Mesenchymal stem cell (in vitro differentiated cells and primary cell): ENCODE data around the gene CLIC5. TPM values are rescaled to one million over a fixed set of nuclear protein-coding genes. Genes with fewer than 3 reads are reported as not detected.

Experiments
- DNase-seq: peaks from one replicate; pipeline ENCODE4 v3.0.0-alpha.2; 2013
- H2AFZ ChIP-seq: one replicate; pipeline ENCODE4 v1.6.1; 2013; ENCODE audit warnings: low read depth, mild to moderate bottlenecking, control low read depth, inconsistent platforms, low read length, moderate library complexity
- H2AK5ac ChIP-seq: 2 replicates; pipeline ENCODE4 v1.6.1; 2013; ENCODE audit warnings: low read length, moderate library complexity, mild to moderate bottlenecking, inconsistent platforms; ENCODE audit not compliant: severe bottlenecking
- H2BK120ac ChIP-seq: one replicate; pipeline ENCODE4 v1.6.1; 2013; ENCODE audit warnings: low read depth, mild to moderate bottlenecking, inconsistent platforms, low read length, moderate library complexity
- H2BK12ac ChIP-seq, 2 experiments: one replicate each; pipeline ENCODE4 v1.6.1; 2013; ENCODE audit warnings: inconsistent platforms in 2 of 2, low read length in 2 of 2, mild to moderate bottlenecking in 2 of 2, moderate library complexity in 2 of 2, control low read depth in 1 of 2
- H2BK15ac ChIP-seq: one replicate; pipeline ENCODE4 v1.6.1; 2013; ENCODE audit warnings: mild to moderate bottlenecking, low read depth, inconsistent platforms; ENCODE audit not compliant: poor library complexity, severe bottlenecking
- H2BK5ac ChIP-seq: 2 replicates; pipeline ENCODE4 v1.6.1; 2013; ENCODE audit warnings: low read depth, mild to moderate bottlenecking, low read length, control low read depth, inconsistent platforms; ENCODE audit not compliant: poor library complexity, severe bottlenecking
- H3K14ac ChIP-seq, 2 experiments: one replicate each; pipeline ENCODE4 v1.6.1; 2013; ENCODE audit warnings: inconsistent platforms in 2 of 2, low read length in 2 of 2, control low read depth in 1 of 2, mild to moderate bottlenecking in 1 of 2, moderate library complexity in 1 of 2
- H3K18ac ChIP-seq, 2 experiments: one replicate each; pipeline ENCODE4 v1.6.1; 2013; ENCODE audit warnings: inconsistent platforms in 2 of 2, low read length in 2 of 2, control low read depth in 1 of 2, low read depth in 1 of 2, mild to moderate bottlenecking in 1 of 2
- H3K23ac ChIP-seq, 2 experiments: one replicate each; pipeline ENCODE4 v1.6.1; 2013; ENCODE audit warnings: inconsistent platforms in 2 of 2, low read length in 2 of 2, mild to moderate bottlenecking in 2 of 2, moderate library complexity in 2 of 2, control low read depth in 1 of 2
- H3K27ac ChIP-seq: 2 replicates; pipeline ENCODE4 v1.5.1; 2013; ENCODE audit warnings: mild to moderate bottlenecking, moderate library complexity, low read length, control low read depth, inconsistent platforms; ENCODE audit not compliant: poor library complexity, severe bottlenecking
- H3K27me3 ChIP-seq, 2 experiments: 2 replicates each; pipeline versions ENCODE4 v1.6.1 to v1.7.0; 2013; ENCODE audit warnings: low read length in 2 of 2, mild to moderate bottlenecking in 2 of 2, moderate library complexity in 2 of 2, control low read depth in 1 of 2, inconsistent platforms in 1 of 2; ENCODE audit not compliant: control insufficient read depth in 1 of 2, insufficient read depth in 1 of 2
- H3K36me3 ChIP-seq, 2 experiments: 2 replicates each; pipeline versions ENCODE4 v1.6.1 to v1.7.0; 2013; ENCODE audit warnings: low read length in 2 of 2, control low read depth in 1 of 2, inconsistent platforms in 1 of 2, low read depth in 1 of 2, mild to moderate bottlenecking in 1 of 2; ENCODE audit not compliant: insufficient read depth in 2 of 2, control insufficient read depth in 1 of 2
- H3K4ac ChIP-seq, 2 experiments: one replicate each; pipeline ENCODE4 v1.6.1; 2013; ENCODE audit warnings: inconsistent platforms in 2 of 2, low read length in 2 of 2, mild to moderate bottlenecking in 2 of 2, moderate library complexity in 2 of 2, control low read depth in 1 of 2, low read depth in 1 of 2
- H3K4me1 ChIP-seq: 2 replicates; pipeline ENCODE4 v1.6.1; 2013; ENCODE audit warnings: low read depth, low read length, control low read depth; ENCODE audit not compliant: control insufficient read depth, insufficient read depth
- H3K4me2 ChIP-seq: 2 replicates; pipeline ENCODE4 v1.6.1; 2013; ENCODE audit warnings: low read length, mild to moderate bottlenecking, inconsistent platforms; ENCODE audit not compliant: poor library complexity, severe bottlenecking
- H3K4me3 ChIP-seq, 2 experiments: 2 replicates each; pipeline versions ENCODE4 v1.5.1 to v1.7.0; 2013; ENCODE audit warnings: low read length in 2 of 2, mild to moderate bottlenecking in 2 of 2, control low read depth in 1 of 2, low read depth in 1 of 2; ENCODE audit not compliant: insufficient read depth in 1 of 2
- H3K79me1 ChIP-seq: replicated peaks from 2 replicates; pipeline ENCODE4 v1.6.1; 2013; ENCODE audit warnings: mild to moderate bottlenecking, control low read depth, low read length, inconsistent platforms; ENCODE audit not compliant: poor library complexity, severe bottlenecking
- H3K9ac ChIP-seq: 2 replicates; pipeline ENCODE4 v1.7.0; 2013; ENCODE audit warnings: mild to moderate bottlenecking, low read length, moderate library complexity
- H3K9me3 ChIP-seq: 2 replicates; pipeline ENCODE4 v1.7.0; 2013; ENCODE audit warnings: mild to moderate bottlenecking, low read length; ENCODE audit not compliant: control insufficient read depth
- H4K8ac ChIP-seq: one replicate; pipeline ENCODE4 v1.6.1; 2013; ENCODE audit warnings: inconsistent platforms, mild to moderate bottlenecking, low read length, moderate library complexity
- H4K91ac ChIP-seq: one replicate; pipeline ENCODE4 v1.6.1; 2013; ENCODE audit warnings: mild to moderate bottlenecking, low read length, inconsistent platforms
- WGBS: methylation state at CpG from one replicate; pipeline ENCODE4 v1.1.7; 2013; ENCODE audit warnings: mixed read lengths; 5-methylcytosine and 5-hydroxymethylcytosine counted together
- polyA plus RNA-seq, 2 experiments: library from polyadenylated mRNA; stranded (reverse); fragments of 200-250 nt; gene quantifications; one replicate each; pipeline ENCODE4 v1.2.3, GENCODE V29; 2013

CLIC5 gene
- not detected for polyA plus RNA-seq (2013, experiment 1 of 2)
- polyA plus RNA-seq (2013, experiment 2 of 2): 0.01 TPM

- Histone ChIP-seq H2BK15ac (no peak within 1 kb of the TSS), H3K4me1 (peaks cover 14% of the 10 kb centered on the region), H3K14ac (no peak within 1 kb of the TSS), H3K9ac (no peak within 1 kb of the TSS), H2BK120ac (no peak within 1 kb of the TSS), H3K9me3 (peaks cover 18% of the 10 kb centered on the region), H3K23ac (peak within 1 kb of the TSS in 1 of 2 experiments; percentile 10), H2AFZ (no peak within 1 kb of the TSS), H3K18ac (no peak within 1 kb of the TSS), H2BK12ac (no peak within 1 kb of the TSS), H2BK5ac (no peak within 1 kb of the TSS), H3K36me3 (no peaks in the 10 kb centered on the region), H3K4me3 (peak within 1 kb of the TSS; percentile 50 to 53), H3K4ac (no peak within 1 kb of the TSS), H2AK5ac (no peak within 1 kb of the TSS), H3K4me2 (peak within 1 kb of the TSS; percentile 99), H4K8ac (no peak within 1 kb of the TSS), H3K79me1 (no peaks in the 10 kb centered on the region), H3K27ac (no peak within 1 kb of the TSS), H3K27me3 (peaks cover 42 to 65% of the 10 kb centered on the region in 2 experiments), H4K91ac (no peak within 1 kb of the TSS)
- WGBS: 2% methylated on average over 78 of the region's 82 CpGs
- DNase-seq: no peak
Measured at GRCh38 chr6:46015119-46015968, at the start of gene CLIC5. TSS of gene CLIC5 (minus strand) at chr6:46015860. CDS start at chr6:46015542, 318 bp downstream.

- no peak overlapping the region for H3K4ac ChIP-seq
- DNase-seq: no peak
- H3K14ac ChIP-seq: no peak overlapping the region
- no peak overlapping the region for H4K8ac ChIP-seq
- H4K91ac ChIP-seq: no peak overlapping the region
- H3K36me3 ChIP-seq: no peaks in the 10 kb centered on the region
- no peak overlapping the region for H2AFZ ChIP-seq
- H2BK12ac ChIP-seq: no peak overlapping the region
- H3K9me3 ChIP-seq: peaks cover 3% of the 10 kb centered on the region
- H3K4me1 ChIP-seq: no peaks in the 10 kb centered on the region
- H3K23ac ChIP-seq: no peak overlapping the region
- H3K4me3 ChIP-seq: no peak overlapping the region
- peaks cover 18 to 20% of the 10 kb centered on the region in 2 experiments for H3K27me3 ChIP-seq
- no peak overlapping the region for H2BK120ac ChIP-seq
- H3K79me1 ChIP-seq: no peaks in the 10 kb centered on the region
- H2BK5ac ChIP-seq: no peak overlapping the region
- no peak overlapping the region for H2BK15ac ChIP-seq
- H3K18ac ChIP-seq: no peak overlapping the region
- no peak overlapping the region for H3K9ac ChIP-seq
- H2AK5ac ChIP-seq: no peak overlapping the region
- H3K27ac ChIP-seq: no peak overlapping the region
- no peak overlapping the region for H3K4me2 ChIP-seq
Measured at GRCh38 chr6:46062991-46063390, 47.3 kb upstream of the CLIC5 start.

GRCh38 chr6:46062312-46062711, 46.7 kb upstream of the CLIC5 start:
- Histone ChIP-seq H3K18ac (no peak overlapping the region), H3K9me3 (peaks cover 10% of the 10 kb centered on the region), H3K79me1 (no peaks in the 10 kb centered on the region), H3K27ac (no peak overlapping the region), H2BK120ac (no peak overlapping the region), H3K14ac (no peak overlapping the region), H4K91ac (no peak overlapping the region), H3K9ac (no peak overlapping the region), H2AK5ac (no peak overlapping the region), H2AFZ (no peak overlapping the region), H3K27me3 (peaks cover 11 to 18% of the 10 kb centered on the region in 2 experiments), H2BK12ac (no peak overlapping the region), H2BK15ac (no peak overlapping the region), H3K4ac (no peak overlapping the region), H3K4me3 (no peak overlapping the region), H4K8ac (no peak overlapping the region), H3K23ac (no peak overlapping the region), H2BK5ac (no peak overlapping the region), H3K4me2 (no peak overlapping the region), H3K36me3 (no peaks in the 10 kb centered on the region), H3K4me1 (no peaks in the 10 kb centered on the region)
- WGBS: 26% methylated on average over 2 of the region's 2 CpGs
- no peak for DNase-seq

GRCh38 chr6:46061497-46061896, 45.8 kb upstream of the CLIC5 start:
- Histone ChIP-seq H3K18ac (no peak overlapping the region), H3K4me1 (no peaks in the 10 kb centered on the region), H2BK15ac (no peak overlapping the region), H3K4me3 (no peak overlapping the region), H3K27ac (no peak overlapping the region), H2BK12ac (no peak overlapping the region), H3K79me1 (no peaks in the 10 kb centered on the region), H3K23ac (no peak overlapping the region), H4K91ac (no peak overlapping the region), H2BK5ac (no peak overlapping the region), H2AFZ (no peak overlapping the region), H3K14ac (no peak overlapping the region), H4K8ac (no peak overlapping the region), H2BK120ac (no peak overlapping the region), H3K36me3 (no peaks in the 10 kb centered on the region), H3K9ac (no peak overlapping the region), H3K27me3 (peaks cover 6 to 9% of the 10 kb centered on the region in 2 experiments), H3K4me2 (no peak overlapping the region), H3K4ac (no peak overlapping the region), H2AK5ac (no peak overlapping the region), H3K9me3 (peaks cover 10% of the 10 kb centered on the region)
- no peak for DNase-seq
- no CpG with 5 or more reads among the region's 1 CpG for WGBS
